Medulla oblongata (tissue), 1 donor: ENCODE measurements around the gene SMU1.
"Not testable (repeated sequence)": the region's sequence is repeated elsewhere in the genome, so short reads cannot be mapped to it uniquely, and the experiment has no call there.

Source experiments
- DNase-seq: peaks from one replicate; pipeline ENCODE4 v3.0.0-alpha.2; 2015; ENCODE audit errors: extremely low spot score

Gene SMU1

DNA sequence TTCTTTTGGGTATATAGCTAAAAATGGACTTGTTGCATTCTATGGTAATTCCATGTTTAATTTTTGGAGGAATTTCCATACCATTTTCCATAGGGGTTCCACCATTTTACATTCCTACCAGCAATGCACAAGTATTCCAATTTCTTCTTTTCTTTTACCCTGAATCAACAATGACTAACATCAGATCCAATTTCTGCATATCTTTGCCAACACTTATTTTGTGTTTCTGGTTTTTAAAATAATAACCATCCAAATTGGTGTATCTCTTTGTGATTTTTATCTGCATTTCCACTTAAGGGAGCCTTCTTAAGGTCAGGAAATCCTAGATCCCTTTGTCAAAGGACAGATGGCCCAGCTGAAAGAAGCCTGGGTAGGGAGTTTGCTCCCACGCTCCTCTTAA is 29.5 kb upstream of the SMU1 start:
- DNase-seq = no peak

- no peak for DNase-seq
These were observed 29.0 kb upstream of the SMU1 start for GRCh38 chr9:33105504-33105903.

DNA sequence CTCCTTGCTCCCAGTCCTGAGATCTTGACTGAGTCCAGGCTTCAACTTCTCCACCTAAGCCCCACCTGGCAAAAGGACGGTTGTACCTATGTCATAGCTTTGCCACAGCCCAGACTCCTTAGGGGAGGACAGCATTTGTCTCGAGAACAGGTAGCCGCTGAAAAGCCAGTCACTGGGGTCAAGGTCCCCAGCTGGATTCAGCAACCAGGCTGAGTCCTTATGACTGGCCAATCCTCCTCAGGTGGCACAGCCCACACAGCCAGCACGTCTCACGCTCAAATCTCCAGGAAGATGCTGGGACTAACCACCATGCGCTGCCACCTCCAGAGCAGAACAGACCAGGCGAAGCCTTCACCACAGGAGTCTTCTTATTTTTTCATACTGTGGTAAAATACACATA is 27.9 kb upstream of the SMU1 start:
- no peak for DNase-seq

GRCh38 chr9:33103501-33104281 is 27.2 kb upstream of the SMU1 start:
- DNase-seq = no peak

DNA sequence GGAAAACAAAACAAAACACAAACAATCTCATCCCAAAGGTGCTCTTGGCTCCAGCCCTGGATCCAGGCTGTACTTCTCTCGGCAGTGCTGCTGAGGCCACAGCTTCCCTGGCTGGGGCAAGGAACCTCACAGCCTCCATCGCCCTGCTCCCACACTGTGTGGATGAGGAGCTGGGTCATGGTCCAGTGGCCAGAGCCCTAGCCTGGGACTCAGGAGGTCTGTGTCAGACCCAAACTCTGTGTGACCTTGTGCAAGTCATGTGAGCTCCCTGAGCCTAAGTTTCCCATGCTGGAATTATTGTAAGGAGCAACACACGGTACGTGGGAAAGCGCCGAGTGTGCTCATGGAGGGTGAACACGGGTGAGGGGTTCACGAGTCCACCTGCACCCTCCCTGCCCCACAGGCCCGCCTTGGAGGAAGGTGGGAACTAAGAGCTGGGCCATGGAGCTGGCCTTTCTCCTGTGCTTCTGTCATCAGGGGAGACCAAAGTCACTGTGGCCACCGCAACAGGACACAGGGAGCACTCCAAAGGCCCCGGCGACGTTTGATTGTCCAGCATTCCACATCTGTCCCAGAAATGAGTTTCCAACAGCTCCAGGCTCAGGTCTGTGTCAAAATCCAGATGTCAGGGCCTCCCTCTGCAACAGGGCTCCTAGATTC is 26.2 kb upstream of the SMU1 start:
- no peak for DNase-seq

- peak; percentile 53 for DNase-seq
These were observed 24.9 kb upstream of the SMU1 start for GRCh38 chr9:33101104-33101951.

- no peak for DNase-seq
These were observed 23.3 kb upstream of the SMU1 start for GRCh38 chr9:33099754-33100153.

GRCh38 chr9:33097192-33097591 is 20.7 kb upstream of the SMU1 start:
- no peak for DNase-seq

GRCh38 chr9:33092634-33093033 is 16.2 kb upstream of the SMU1 start:
- DNase-seq = no peak

- DNase-seq = not testable (repeated sequence)
These were observed 9.2 kb upstream of the SMU1 start for GRCh38 chr9:33085672-33086071.

DNA sequence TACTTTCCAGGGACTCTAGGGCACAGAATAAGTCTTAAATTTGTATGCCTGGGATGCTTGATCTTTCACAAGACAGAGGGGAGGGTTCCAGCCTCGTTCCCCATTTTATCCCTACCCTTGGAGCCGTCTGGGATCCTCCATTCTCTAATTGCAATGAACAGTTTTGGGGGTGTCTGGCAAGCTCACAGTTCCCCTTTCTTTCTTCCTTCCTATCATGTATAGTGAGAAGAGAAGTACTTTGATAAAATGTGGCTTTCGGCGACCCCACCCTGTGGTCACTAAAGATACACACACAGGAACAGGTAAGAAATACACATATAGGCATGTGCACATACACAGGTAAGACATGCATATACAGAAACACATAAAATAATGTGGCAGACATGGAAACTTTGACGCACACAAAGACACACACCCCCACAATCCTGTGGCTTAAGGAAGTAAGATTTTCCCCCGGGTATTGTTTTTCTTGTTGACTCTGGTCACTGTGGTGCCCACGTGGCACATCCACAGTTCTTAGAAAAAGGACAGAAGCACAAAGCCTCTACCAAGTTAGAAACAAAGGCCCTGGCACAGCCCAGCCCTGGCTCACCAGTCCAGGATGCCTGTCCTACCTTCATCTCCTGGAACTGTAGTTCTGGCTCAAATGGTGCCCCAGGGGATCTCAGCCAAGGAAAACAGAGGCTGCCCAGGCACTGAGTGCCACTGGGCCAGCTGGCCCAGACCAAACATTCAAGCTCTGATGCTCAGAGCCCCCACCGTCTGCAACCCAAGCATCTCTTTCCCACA is 6.3 kb upstream of the SMU1 start:
- DNase-seq = peak; percentile 77

DNA sequence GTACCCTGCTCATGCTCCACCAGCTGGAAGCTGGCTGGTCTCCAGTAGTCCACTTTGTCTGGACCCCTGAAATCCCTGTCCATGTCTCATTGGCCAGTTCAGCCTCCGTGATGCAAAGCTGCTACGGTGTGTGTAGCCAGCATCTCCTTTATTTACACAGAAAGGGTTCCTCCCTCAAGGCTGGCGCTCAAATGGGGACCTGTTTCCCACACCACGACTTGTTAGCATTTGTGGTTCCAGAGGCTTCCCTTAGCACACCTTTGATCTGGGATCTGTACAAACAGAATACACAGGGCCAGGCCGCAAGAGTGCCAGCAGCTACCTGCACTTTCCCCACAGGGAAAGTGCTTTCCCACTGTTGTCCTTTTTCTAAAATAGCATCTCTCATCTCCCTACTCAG is 5.7 kb upstream of the SMU1 start:
- DNase-seq = no peak

GRCh38 chr9:33081128-33081851 is 4.8 kb upstream of the SMU1 start:
- DNase-seq = peak; percentile 91

GRCh38 chr9:33080534-33080933 is 4.1 kb upstream of the SMU1 start:
- DNase-seq = no peak

GRCh38 chr9:33068991-33069390 is 7.5 kb downstream of the SMU1 start:
- DNase-seq = no peak

DNA sequence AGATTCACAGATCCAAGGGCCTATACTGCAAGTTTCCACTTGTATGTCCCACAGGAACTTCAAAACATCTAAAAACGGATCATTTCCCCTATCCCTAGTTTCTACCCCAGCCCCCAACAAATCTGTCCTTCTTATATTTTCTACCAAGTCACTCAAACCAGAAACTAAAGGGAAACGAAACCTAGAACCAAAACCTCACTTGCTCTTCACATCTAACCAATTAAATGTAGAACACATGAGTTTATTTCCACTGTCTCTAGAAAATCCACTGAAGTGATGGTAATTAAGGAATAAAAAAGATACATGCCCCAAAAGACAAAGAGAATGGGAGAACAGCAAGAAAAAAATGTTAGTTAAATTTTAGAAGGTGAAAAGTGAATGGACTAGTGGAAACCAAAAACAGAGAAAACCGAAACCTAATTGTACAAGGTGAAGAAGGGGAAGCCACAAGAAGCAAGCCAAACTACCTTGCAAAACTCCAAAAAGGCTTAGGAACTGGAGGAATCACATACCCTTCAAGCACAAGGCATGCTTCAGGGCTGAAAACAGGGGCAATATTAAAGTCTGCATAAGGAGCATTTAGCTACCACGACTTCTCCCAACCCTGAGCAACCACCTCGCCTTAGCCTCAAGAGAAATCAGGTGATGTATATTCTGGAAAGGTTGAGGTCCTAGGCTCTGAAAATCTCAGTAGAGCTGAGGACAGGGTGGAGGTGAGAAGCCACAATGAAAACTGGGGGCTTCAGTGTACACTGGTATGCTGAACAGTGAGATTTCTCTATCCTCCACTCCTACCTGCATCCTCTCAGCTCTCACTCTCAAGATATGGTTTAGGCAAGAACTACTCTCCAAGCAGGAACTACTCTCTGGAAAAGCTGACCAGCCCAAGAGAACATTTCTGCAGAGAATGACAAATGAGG is 11.1 kb downstream of the SMU1 start:
- DNase-seq = peak; percentile 77

DNA sequence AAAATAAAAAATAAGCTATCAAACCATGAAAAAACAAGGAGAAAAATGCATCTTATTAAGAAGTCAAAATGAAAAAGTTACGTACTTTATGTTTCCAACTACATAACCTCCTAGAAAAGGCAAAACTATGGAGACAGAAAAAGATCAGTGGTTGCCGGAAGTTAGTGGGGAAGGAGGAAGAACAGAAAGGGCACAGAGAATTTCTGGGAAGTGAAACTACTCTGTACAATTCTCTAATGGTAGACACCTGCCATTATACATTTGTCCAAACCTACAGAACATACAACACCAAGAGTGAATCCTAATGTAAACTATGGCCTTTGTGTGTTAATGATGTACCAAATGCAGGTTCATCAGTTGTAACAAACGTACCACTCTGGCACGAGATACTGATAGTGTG is 25.3 kb downstream of the SMU1 start:
- no peak for DNase-seq

DNA sequence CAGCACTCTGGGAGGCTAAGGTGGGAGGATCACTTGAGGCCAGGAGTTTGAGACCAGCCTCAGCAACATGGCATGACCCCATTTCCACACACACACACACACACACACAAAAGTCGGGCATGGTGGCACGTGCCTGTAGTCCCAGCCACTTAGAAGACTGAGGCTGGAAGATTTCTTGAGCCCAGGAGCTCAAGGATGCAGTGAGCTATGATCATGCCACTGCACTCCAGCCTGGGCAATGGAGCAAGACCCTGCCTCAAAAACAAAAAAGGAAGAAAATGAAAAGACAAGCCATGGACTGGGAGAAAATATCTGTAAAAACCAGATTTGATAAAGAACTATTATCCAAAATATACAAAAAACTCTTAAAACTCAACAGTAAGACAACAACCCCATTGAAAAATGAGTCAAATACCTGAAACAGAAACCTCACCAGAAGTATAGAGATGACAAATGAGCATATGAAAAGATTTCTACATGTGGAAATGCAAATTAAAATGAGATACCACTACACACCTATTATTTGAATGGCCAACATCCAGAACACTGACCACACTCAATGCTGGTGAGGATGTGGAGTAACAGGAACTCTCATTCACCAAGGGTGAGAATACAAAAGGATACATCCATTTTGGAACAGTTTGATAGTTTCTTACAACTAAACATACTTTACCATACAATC is 26.7 kb downstream of the SMU1 start:
- no peak for DNase-seq

DNA sequence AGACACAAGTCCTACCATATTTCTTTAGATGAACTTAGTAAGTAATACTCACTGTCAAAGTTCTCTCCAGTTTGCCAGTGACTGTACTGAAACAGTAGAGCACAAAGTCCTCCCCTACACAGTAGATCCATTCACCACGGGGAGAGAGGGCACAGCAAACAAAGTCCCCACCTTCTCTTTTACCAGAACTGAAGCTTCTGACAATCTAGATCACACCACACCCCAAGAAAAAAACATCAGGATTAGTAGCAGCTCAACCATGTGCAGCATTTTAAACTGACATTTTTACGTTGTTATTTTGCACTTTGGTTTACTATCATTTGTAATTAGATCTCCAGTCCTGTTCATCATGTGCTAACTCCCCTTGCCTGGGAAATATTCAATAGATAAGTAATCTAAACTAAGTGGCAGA is 28.4 kb downstream of the SMU1 start:
- DNase-seq = peak; percentile 39
